ENCODE data around the gene CCDC17.

- TF ChIP-seq CTCF (IDR thresholded peaks at IDR 0.05) (no peak), POLR2A (IDR thresholded peaks at IDR 0.05) (no peak)
These were observed 30.9 kb upstream of the CCDC17 start for GRCh38 chr1:45654540-45655280.

All from thyroid gland (tissue), 4 donors.